ENCODE results near the gene HRAS. TPM values are rescaled to one million over a fixed set of nuclear protein-coding genes. Genes with fewer than 3 reads are reported as not detected.

The HRAS gene
- total RNA-seq, 1 donor from 2014 or later, result 63.2 TPM

DNA sequence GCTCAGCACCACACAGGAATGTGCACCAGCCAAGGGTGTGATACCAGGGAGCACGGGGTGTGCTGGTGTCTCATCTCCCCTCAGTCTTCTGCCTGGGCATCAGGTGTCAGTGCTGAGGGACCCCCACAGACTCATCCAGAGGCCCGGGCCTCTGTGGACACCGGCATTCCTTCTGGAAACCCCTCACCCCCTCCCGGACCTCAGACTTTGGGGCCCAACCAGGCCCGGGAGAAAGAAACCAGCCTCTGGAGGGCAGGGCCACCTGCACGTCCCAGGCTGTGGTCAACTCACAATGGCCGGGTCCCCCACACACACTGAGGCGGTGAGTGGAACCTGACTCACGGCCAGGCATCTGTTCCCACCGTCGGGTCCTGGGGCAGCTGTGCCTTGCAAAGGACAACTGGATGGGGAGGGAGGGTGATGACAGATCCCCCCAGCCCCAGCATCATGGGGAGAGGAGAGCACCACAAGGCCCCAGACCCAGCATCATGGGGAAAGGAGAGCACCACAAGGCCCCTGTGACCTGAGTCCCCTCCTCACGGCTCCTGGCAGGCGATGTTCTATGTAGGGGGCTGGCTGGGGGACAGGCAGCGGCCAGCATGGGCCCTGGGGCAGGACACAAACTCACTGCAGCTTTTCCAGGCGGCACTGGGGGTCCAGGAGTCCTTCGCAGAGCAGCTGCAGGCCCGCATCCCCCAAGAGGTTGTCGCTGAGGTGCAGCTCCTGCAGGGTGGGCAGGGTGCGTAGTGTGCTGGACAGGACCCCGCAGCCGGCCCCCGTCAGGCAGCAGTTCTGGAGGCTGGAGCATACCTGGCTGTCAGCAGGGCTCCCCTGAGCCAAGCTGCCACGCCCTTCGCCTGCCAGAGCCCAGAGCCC lies 35.9 kb downstream of the HRAS start:
- TF ChIP-seq, protein P1, sequence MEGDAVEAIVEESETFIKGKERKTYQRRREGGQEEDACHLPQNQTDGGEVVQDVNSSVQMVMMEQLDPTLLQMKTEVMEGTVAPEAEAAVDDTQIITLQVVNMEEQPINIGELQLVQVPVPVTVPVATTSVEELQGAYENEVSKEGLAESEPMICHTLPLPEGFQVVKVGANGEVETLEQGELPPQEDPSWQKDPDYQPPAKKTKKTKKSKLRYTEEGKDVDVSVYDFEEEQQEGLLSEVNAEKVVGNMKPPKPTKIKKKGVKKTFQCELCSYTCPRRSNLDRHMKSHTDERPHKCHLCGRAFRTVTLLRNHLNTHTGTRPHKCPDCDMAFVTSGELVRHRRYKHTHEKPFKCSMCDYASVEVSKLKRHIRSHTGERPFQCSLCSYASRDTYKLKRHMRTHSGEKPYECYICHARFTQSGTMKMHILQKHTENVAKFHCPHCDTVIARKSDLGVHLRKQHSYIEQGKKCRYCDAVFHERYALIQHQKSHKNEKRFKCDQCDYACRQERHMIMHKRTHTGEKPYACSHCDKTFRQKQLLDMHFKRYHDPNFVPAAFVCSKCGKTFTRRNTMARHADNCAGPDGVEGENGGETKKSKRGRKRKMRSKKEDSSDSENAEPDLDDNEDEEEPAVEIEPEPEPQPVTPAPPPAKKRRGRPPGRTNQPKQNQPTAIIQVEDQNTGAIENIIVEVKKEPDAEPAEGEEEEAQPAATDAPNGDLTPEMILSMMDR (conservative IDR thresholded peaks at IDR 0.05; ENCODE audit: low read depth, low read length), result no peak
- no peak for DNase-seq (ENCODE audit: low read depth)

GRCh38 chr11:498297-499181 lies 36.8 kb downstream of the HRAS start:
- no peak for DNase-seq (ENCODE audit: low read depth)
- no peak overlapping the region for H3K4me3 ChIP-seq (ENCODE audit: low read depth, low read length)
- TF ChIP-seq, protein P1 (conservative IDR thresholded peaks at IDR 0.05; ENCODE audit: low read depth, low read length), result no peak

More for the DNA sequence above, 35.9 kb downstream of the HRAS start:
- no peak overlapping the region for H3K4me3 ChIP-seq (ENCODE audit: low read depth, low read length)

DNA sequence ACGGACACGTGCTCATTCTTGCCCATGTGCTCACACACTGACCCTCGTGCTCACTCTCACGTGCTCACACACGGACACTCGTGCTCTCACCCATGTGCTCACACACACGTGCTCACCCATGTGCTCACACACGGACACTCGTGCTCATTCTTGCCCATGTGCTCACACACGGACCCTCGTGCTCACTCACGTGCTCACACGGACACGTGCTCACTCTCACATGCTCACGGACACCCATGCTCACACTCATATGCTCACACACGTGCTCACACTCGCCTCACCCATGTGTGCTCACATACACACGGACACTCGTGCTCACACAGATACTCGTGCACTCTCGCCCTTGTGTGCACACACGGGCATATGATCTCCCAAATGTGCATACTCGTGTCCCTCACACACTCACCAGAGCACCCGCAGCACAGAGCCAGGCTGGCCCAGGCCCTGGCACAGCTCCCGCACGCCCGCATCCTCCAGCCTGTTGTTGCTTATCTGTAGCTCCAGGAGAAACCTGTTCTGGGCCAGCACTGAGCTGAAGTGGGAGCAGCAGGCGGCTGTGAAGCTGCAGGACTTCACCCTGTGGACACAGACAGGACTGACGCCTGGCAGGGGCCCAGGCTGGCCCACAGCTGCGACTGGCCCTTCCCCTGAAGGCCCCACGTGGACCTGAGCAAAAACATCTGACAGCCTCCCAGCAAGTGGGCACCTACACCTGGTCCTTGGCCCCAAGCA lies 37.6 kb downstream of the HRAS start:
- TF ChIP-seq, protein P1 (conservative IDR thresholded peaks at IDR 0.05; ENCODE audit: low read depth, low read length), result no peak
- H3K4me3 ChIP-seq (ENCODE audit: low read depth, low read length), result no peak overlapping the region

GRCh38 chr11:496834-497564 lies 38.4 kb downstream of the HRAS start:
- DNase-seq (ENCODE audit: low read depth), result no peak
- H3K4me3 ChIP-seq (ENCODE audit: low read depth, low read length), result no peak overlapping the region
- TF ChIP-seq, protein P1 (conservative IDR thresholded peaks at IDR 0.05; ENCODE audit: low read depth, low read length), result no peak

More for the DNA sequence above, 37.6 kb downstream of the HRAS start:
- DNase-seq (ENCODE audit: low read depth), result no peak

- TF ChIP-seq, protein P1 (conservative IDR thresholded peaks at IDR 0.05; ENCODE audit: low read depth, low read length), result no peak
- DNase-seq (ENCODE audit: low read depth), result no peak
These were observed 39.8 kb downstream of the HRAS start for GRCh38 chr11:495537-495931.

More at GRCh38 chr11:495537-495931, 39.8 kb downstream of the HRAS start:
- no peak overlapping the region for H3K4me3 ChIP-seq (ENCODE audit: low read depth, low read length)

Measured in epithelial cell of proximal tubule (primary cell).